Left lobe of liver (tissue), 2 donors: ENCODE results near the gene HMSD. TPM values are rescaled to one million over a fixed set of nuclear protein-coding genes. Genes with fewer than 3 reads are reported as not detected.
"Not testable (repeated sequence)": the region's sequence is repeated elsewhere in the genome, so short reads cannot be mapped to it uniquely, and the experiment has no call there.

Experiments
- ATAC-seq: fragments of 200-7000 bp; cut with Tn5 transposase; one replicate; pipeline ENCODE4 v1.9.1; 2020; ENCODE audit warnings: mild to moderate bottlenecking, moderate library complexity
- DNase-seq: peaks from one replicate; pipeline ENCODE4 v3.0.0-alpha.2; 2020; ENCODE audit warnings: low spot score
- total RNA-seq: library from RNA; stranded (reverse); gene quantifications from one replicate; pipeline ENCODE4 v1.2.1, GENCODE V29; 2021
- donor health status: DM: no; HTN: no; CAD: no; lungs with moderate emphysema.
- donor health status: DM: no; HTN: yes; CAD: no.

Gene HMSD
- 0.23 TPM for total RNA-seq

- ATAC-seq (peak; percentile 98), DNase-seq (peak; percentile 62)
These were observed at the start of gene HMSD for GRCh38 chr18:63949068-63949737. Gene HMSD (plus strand): TSS chr18:63949301. CDS start chr18:63953456, 4,155 bp downstream.

- no peak for DNase-seq
- no peak for ATAC-seq
These were observed 45.1 kb upstream of the HMSD start for GRCh38 chr18:63903851-63904570.

- DNase-seq (no peak), ATAC-seq (no peak)
These were observed 44.4 kb upstream of the HMSD start for GRCh38 chr18:63904694-63905093.

- no peak for DNase-seq
- no peak for ATAC-seq
These were observed 43.7 kb upstream of the HMSD start for GRCh38 chr18:63905361-63905760.

GRCh38 chr18:63906056-63906455, 43.0 kb upstream of the HMSD start:
- ATAC-seq (no peak), DNase-seq (no peak)

GRCh38 chr18:63907664-63908063, 41.4 kb upstream of the HMSD start, which contains the start of gene SERPINB10:
Gene SERPINB10 (plus strand): TSS chr18:63907958. CDS start chr18:63915511, 7,553 bp downstream.
- no peak for ATAC-seq
- no peak for DNase-seq

GRCh38 chr18:63908858-63909257, 40.2 kb upstream of the HMSD start:
- no peak for DNase-seq
- no peak for ATAC-seq

- ATAC-seq = no peak
These were observed 39.2 kb upstream of the HMSD start for GRCh38 chr18:63909870-63910269.

GRCh38 chr18:63917817-63918216, 31.3 kb upstream of the HMSD start:
- DNase-seq (no peak), ATAC-seq (no peak)

More at GRCh38 chr18:63909870-63910269, 39.2 kb upstream of the HMSD start:
- no peak for DNase-seq

GRCh38 chr18:63922049-63922448, 27.1 kb upstream of the HMSD start:
- ATAC-seq = no peak
- no peak for DNase-seq

GRCh38 chr18:63924551-63924950, 24.6 kb upstream of the HMSD start:
- no peak for DNase-seq
- ATAC-seq = no peak

- DNase-seq (no peak), ATAC-seq (no peak)
These were observed 20.8 kb upstream of the HMSD start for GRCh38 chr18:63928331-63928730.

- ATAC-seq, DNase-seq: not testable (repeated sequence)
These were observed 19.7 kb upstream of the HMSD start for GRCh38 chr18:63929369-63929768.

GRCh38 chr18:63930773-63931354, 18.2 kb upstream of the HMSD start:
- ATAC-seq (no peak), DNase-seq (no peak)

- DNase-seq (peak; percentile 81), ATAC-seq (peak; percentile 100)
These were observed 12.8 kb upstream of the HMSD start for GRCh38 chr18:63936156-63936931.

GRCh38 chr18:63936932-63937393, 12.1 kb upstream of the HMSD start:
- ATAC-seq = no peak
- no peak for DNase-seq

GRCh38 chr18:63940008-63940407, 9.1 kb upstream of the HMSD start:
- no peak for ATAC-seq

GRCh38 chr18:63940543-63941050, 8.5 kb upstream of the HMSD start:
- ATAC-seq, DNase-seq: not testable (repeated sequence)

More at GRCh38 chr18:63940008-63940407, 9.1 kb upstream of the HMSD start:
- no peak for DNase-seq

GRCh38 chr18:63947051-63947790, 1.9 kb upstream of the HMSD start:
- no peak for ATAC-seq
- DNase-seq = no peak

- DNase-seq (no peak), ATAC-seq (no peak)
These were observed 2.2 kb downstream of the HMSD start for GRCh38 chr18:63951302-63951705.
